ENCODE data around the gene DOP1B.

- TF ChIP-seq CTCF (IDR thresholded peaks at IDR 0.05; ENCODE audit: insufficient read depth, low read depth, low read length) (no peak), EZH2 (IDR thresholded peaks at IDR 0.05; ENCODE audit: insufficient read depth, low read length) (no peak)
These were observed 48.4 kb downstream of the DOP1B start for GRCh38 chr21:36204980-36205379.

Data from astrocyte (in vitro differentiated cells and primary cell).